ENCODE results near the gene GPAM.

Gene GPAM

DNA sequence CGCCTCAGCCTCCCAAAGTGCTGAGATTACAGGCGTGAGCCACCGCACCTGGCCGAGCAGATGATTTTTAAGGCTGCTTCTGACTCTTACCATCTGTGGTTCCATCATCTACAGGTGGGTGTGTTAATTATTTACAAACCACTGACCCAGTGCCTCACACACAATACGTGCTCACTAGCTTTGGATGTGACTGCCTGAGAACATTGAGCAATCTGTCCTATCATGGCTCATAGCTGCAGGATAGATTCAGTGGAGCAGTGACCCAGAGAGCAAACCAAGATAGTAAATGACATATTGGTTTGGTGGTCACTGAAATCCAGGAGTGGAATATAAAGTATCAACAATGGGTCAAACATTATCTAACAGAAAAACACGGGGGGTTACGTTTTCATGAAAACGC lies 24.1 kb downstream of the GPAM start:
- TF ChIP-seq EZH2 (IDR thresholded peaks at IDR 0.05; ENCODE audit: borderline replicate concordance, low read depth, low read length, severe bottlenecking): no peak
- TF ChIP-seq, protein P1, sequence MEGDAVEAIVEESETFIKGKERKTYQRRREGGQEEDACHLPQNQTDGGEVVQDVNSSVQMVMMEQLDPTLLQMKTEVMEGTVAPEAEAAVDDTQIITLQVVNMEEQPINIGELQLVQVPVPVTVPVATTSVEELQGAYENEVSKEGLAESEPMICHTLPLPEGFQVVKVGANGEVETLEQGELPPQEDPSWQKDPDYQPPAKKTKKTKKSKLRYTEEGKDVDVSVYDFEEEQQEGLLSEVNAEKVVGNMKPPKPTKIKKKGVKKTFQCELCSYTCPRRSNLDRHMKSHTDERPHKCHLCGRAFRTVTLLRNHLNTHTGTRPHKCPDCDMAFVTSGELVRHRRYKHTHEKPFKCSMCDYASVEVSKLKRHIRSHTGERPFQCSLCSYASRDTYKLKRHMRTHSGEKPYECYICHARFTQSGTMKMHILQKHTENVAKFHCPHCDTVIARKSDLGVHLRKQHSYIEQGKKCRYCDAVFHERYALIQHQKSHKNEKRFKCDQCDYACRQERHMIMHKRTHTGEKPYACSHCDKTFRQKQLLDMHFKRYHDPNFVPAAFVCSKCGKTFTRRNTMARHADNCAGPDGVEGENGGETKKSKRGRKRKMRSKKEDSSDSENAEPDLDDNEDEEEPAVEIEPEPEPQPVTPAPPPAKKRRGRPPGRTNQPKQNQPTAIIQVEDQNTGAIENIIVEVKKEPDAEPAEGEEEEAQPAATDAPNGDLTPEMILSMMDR (IDR thresholded peaks at IDR 0.05; ENCODE audit: borderline replicate concordance, extremely low read depth, low read length, poor library complexity, severe bottlenecking): no peak
- Histone ChIP-seq H3K4me3 (ENCODE audit: low read depth in 1 of 2, low read length in 2 of 2) (no peak overlapping the region), H2AFZ (ENCODE audit: low read depth, low read length) (no peak overlapping the region), H3K27me3 (ENCODE audit: insufficient read depth, low read length, poor library complexity) (no peaks in the 10 kb centered on the region), H3K4me2 (ENCODE audit: insufficient read depth, low read length) (no peak overlapping the region), H3K9ac (ENCODE audit: low read depth, low read length) (no peak overlapping the region), H3K79me2 (ENCODE audit: insufficient read depth, low read length) (no peaks in the 10 kb centered on the region), H4K20me1 (ENCODE audit: insufficient read depth, low read length) (no peaks in the 10 kb centered on the region), H3K9me3 (ENCODE audit: insufficient read depth, low read length, severe bottlenecking) (no peaks in the 10 kb centered on the region), H3K36me3 (ENCODE audit: insufficient read depth, low read length) (peaks cover 86% of the 10 kb centered on the region), H3K4me1 (ENCODE audit: insufficient read depth, low read length) (no peaks in the 10 kb centered on the region), H3K27ac (ENCODE audit: low read length) (no peak overlapping the region)
- ATAC-seq (ENCODE audit: insufficient read depth, low read depth) (no peak), DNase-seq (no peak)

GRCh38 chr10:112151524-112152039 lies 32.0 kb downstream of the GPAM start:
- Histone ChIP-seq H3K79me2 (ENCODE audit: insufficient read depth, low read length) (no peaks in the 10 kb centered on the region), H4K20me1 (ENCODE audit: insufficient read depth, low read length) (no peaks in the 10 kb centered on the region), H3K4me2 (ENCODE audit: insufficient read depth, low read length) (no peak overlapping the region), H3K4me3 (ENCODE audit: low read depth in 1 of 2, low read length in 2 of 2) (no peak overlapping the region), H3K27me3 (ENCODE audit: insufficient read depth, low read length, poor library complexity) (no peaks in the 10 kb centered on the region), H3K9me3 (ENCODE audit: insufficient read depth, low read length, severe bottlenecking) (no peaks in the 10 kb centered on the region), H3K9ac (ENCODE audit: low read depth, low read length) (no peak overlapping the region), H3K4me1 (ENCODE audit: insufficient read depth, low read length) (no peaks in the 10 kb centered on the region), H3K27ac (ENCODE audit: low read length) (no peak overlapping the region), H3K36me3 (ENCODE audit: insufficient read depth, low read length) (peaks cover 34% of the 10 kb centered on the region; the same call in 1 of the 2 replicates), H2AFZ (ENCODE audit: low read depth, low read length) (no peak overlapping the region)
- TF ChIP-seq EZH2 (IDR thresholded peaks at IDR 0.05; ENCODE audit: borderline replicate concordance, low read depth, low read length, severe bottlenecking): no peak
- TF ChIP-seq, protein P1 (IDR thresholded peaks at IDR 0.05; ENCODE audit: borderline replicate concordance, extremely low read depth, low read length, poor library complexity, severe bottlenecking): no peak
- ATAC-seq (ENCODE audit: insufficient read depth, low read depth): no peak
- no peak for DNase-seq

DNA sequence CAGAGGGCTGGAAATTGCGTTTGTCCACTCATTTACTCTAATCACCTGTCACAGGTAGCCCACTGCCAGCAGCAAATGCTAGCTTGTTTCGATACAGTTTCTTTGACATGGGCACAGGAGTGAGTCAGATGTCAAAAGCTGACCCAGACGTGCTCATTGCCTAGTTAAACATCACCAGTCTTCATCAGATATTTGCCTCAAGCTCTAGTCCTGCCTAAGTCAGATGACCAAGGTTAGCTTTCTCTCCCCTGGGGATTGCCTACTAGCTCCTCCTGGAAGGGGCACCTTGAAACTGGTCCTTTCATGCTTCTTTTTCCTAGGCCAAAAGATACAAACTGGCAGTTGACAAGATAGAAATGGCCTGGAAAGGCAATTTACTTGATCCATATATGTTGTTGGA lies 35.2 kb downstream of the GPAM start:
- H3K4me1 ChIP-seq (ENCODE audit: insufficient read depth, low read length): no peaks in the 10 kb centered on the region
- H3K27ac ChIP-seq (ENCODE audit: low read length): no peak overlapping the region
- H3K4me3 ChIP-seq (ENCODE audit: low read depth in 1 of 2, low read length in 2 of 2): no peak overlapping the region
- TF ChIP-seq, protein P1 (IDR thresholded peaks at IDR 0.05; ENCODE audit: borderline replicate concordance, extremely low read depth, low read length, poor library complexity, severe bottlenecking): no peak
- no peak for TF ChIP-seq EZH2 (IDR thresholded peaks at IDR 0.05; ENCODE audit: borderline replicate concordance, low read depth, low read length, severe bottlenecking)
- H3K9ac ChIP-seq (ENCODE audit: low read depth, low read length): no peak overlapping the region
- no peaks in the 10 kb centered on the region for H3K9me3 ChIP-seq (ENCODE audit: insufficient read depth, low read length, severe bottlenecking)
- ATAC-seq (ENCODE audit: insufficient read depth, low read depth) (no peak), DNase-seq (no peak)
- no peaks in the 10 kb centered on the region for H4K20me1 ChIP-seq (ENCODE audit: insufficient read depth, low read length)
- H3K27me3 ChIP-seq (ENCODE audit: insufficient read depth, low read length, poor library complexity): no peaks in the 10 kb centered on the region
- peaks cover 12% of the 10 kb centered on the region; the same call in 1 of the 2 replicates for H3K36me3 ChIP-seq (ENCODE audit: insufficient read depth, low read length)
- no peak overlapping the region for H2AFZ ChIP-seq (ENCODE audit: low read depth, low read length)
- no peaks in the 10 kb centered on the region for H3K79me2 ChIP-seq (ENCODE audit: insufficient read depth, low read length)
- no peak overlapping the region for H3K4me2 ChIP-seq (ENCODE audit: insufficient read depth, low read length)
